Measurements from ENCODE around the gene LCP2. TPM values are rescaled to one million over a fixed set of nuclear protein-coding genes. Genes with fewer than 3 reads are reported as not detected.

The LCP2 gene
- total and polyA plus RNA-seq, 2 of the 8 experiments (the other 6 are each of a cell fraction or from before 2014, with no cell fraction given): 0.26 to 0.33 TPM

- TF ChIP-seq CHD7 (IDR thresholded peaks at IDR 0.05; ENCODE audit: insufficient replicate concordance, low read length) (no peak), TBP (IDR thresholded peaks at IDR 0.05; ENCODE audit: low read depth, low read length) (no peak), YY1 (IDR thresholded peaks at IDR 0.05; ENCODE audit: low read depth, low read length) (no peak), TEAD4 (IDR thresholded peaks at IDR 0.05; ENCODE audit: low read depth, low read length) (no peak)
Measured at GRCh38 chr5:170269579-170269978, 28.0 kb downstream of the LCP2 start (continued).

Measured in H1 (cell line).